Measurements from ENCODE around the gene BAIAP2. TPM values are rescaled to one million over a fixed set of nuclear protein-coding genes. Genes with fewer than 3 reads are reported as not detected.

Gene BAIAP2
- total RNA-seq, 1 experiment from 2014 or later: 57.7 TPM

- POLR2A ChIA-PET: no interaction called here
These were observed 67.9 kb downstream of the BAIAP2 start for GRCh38 chr17:81102869-81103268.

GRCh38 chr17:81103379-81103778 lies 68.4 kb downstream of the BAIAP2 start:
- no peaks in the 10 kb centered on the region for H3K27me3 ChIP-seq (replicated peaks; ENCODE audit: control insufficient read depth, insufficient read depth, low read length)
- H3K9me3 Mint-ChIP-seq (ENCODE audit: unreplicated experiment): no peaks in the 10 kb centered on the region
- no TSS peak for BruUV-seq (replicated peaks)

More at GRCh38 chr17:81102869-81103268, 67.9 kb downstream of the BAIAP2 start:
- CTCF ChIA-PET: interaction anchor here (0.9 kb wide), 1 partner anchor 15 kb away, joined by 3 read pairs; no protein-coding TSS in a partner anchor
- H3K27ac Mint-ChIP-seq (ENCODE audit: unreplicated experiment): no peak overlapping the region
- H3K4me1 Mint-ChIP-seq (ENCODE audit: low read depth, unreplicated experiment): no peaks in the 10 kb centered on the region
- no peaks in the 10 kb centered on the region for H3K9me3 Mint-ChIP-seq (ENCODE audit: unreplicated experiment)
- no peaks in the 10 kb centered on the region for H3K9me3 ChIP-seq
- intact Hi-C loops (cut with micrococcal nuclease; ENCODE audit: unreplicated experiment): loop anchor here (5.0 kb wide), 1 partner anchor 81 kb away; no protein-coding TSS in a partner anchor
- BruUV-seq (replicated peaks): no TSS peak
- H3K36me3 ChIP-seq (ENCODE audit: control insufficient read depth, insufficient read depth, low read length): 0 out of 2 replicates have a peak, but pooled peaks cover 1% of the 10 kb centered on the region
- no peaks in the 10 kb centered on the region for H3K27me3 Mint-ChIP-seq (ENCODE audit: insufficient read depth, unreplicated experiment)
- no peak overlapping the region for H3K4me3 Mint-ChIP-seq (ENCODE audit: unreplicated experiment)
- H3K36me3 Mint-ChIP-seq (ENCODE audit: insufficient read depth, unreplicated experiment): peaks cover 29% of the 10 kb centered on the region
- H3K27me3 ChIP-seq (replicated peaks; ENCODE audit: control insufficient read depth, insufficient read depth, low read length): no peaks in the 10 kb centered on the region
- no peaks in the 10 kb centered on the region for H3K4me1 ChIP-seq
- H3K4me3 ChIP-seq (ENCODE audit: low read depth, low read length): no peak overlapping the region
- no peak for TF ChIP-seq CTCF (IDR thresholded peaks at IDR 0.05; ENCODE audit: insufficient read depth in 1 of 2, low read depth in 1 of 2, low read length in 1 of 2, severe bottlenecking in 1 of 2, unreplicated experiment in 1 of 2)
- DNase-seq: no peak

GRCh38 chr17:81106716-81107115 lies 71.8 kb downstream of the BAIAP2 start:
- Mint-ChIP-seq H3K27ac (ENCODE audit: unreplicated experiment) (no peak overlapping the region), H3K4me1 (ENCODE audit: low read depth, unreplicated experiment) (no peaks in the 10 kb centered on the region), H3K27me3 (ENCODE audit: insufficient read depth, unreplicated experiment) (no peaks in the 10 kb centered on the region), H3K36me3 (ENCODE audit: insufficient read depth, unreplicated experiment) (peaks cover 28% of the 10 kb centered on the region), H3K9me3 (ENCODE audit: unreplicated experiment) (no peaks in the 10 kb centered on the region), H3K4me3 (ENCODE audit: unreplicated experiment) (no peak overlapping the region)
- H3K4me3 ChIP-seq (ENCODE audit: low read depth, low read length): no peak overlapping the region
- H3K36me3 ChIP-seq (ENCODE audit: control insufficient read depth, insufficient read depth, low read length): no peaks in the 10 kb centered on the region
- H3K4me1 ChIP-seq: no peaks in the 10 kb centered on the region
- H3K27me3 ChIP-seq (replicated peaks; ENCODE audit: control insufficient read depth, insufficient read depth, low read length): no peaks in the 10 kb centered on the region
- DNase-seq: no peak
- no peaks in the 10 kb centered on the region for H3K9me3 ChIP-seq
- intact Hi-C loops (cut with micrococcal nuclease; ENCODE audit: unreplicated experiment): no loop called here
- POLR2A ChIA-PET: no interaction called here
- TF ChIP-seq CTCF (IDR thresholded peaks at IDR 0.05; ENCODE audit: insufficient read depth in 1 of 2, low read depth in 1 of 2, low read length in 1 of 2, severe bottlenecking in 1 of 2, unreplicated experiment in 1 of 2): no peak
- BruUV-seq (replicated peaks): no TSS peak
- CTCF ChIA-PET: no interaction called here

More at GRCh38 chr17:81103379-81103778, 68.4 kb downstream of the BAIAP2 start:
- Histone ChIP-seq H3K4me1 (no peaks in the 10 kb centered on the region), H3K4me3 (ENCODE audit: low read depth, low read length) (no peak overlapping the region), H3K36me3 (ENCODE audit: control insufficient read depth, insufficient read depth, low read length) (0 out of 2 replicates have a peak, but pooled peaks cover 1% of the 10 kb centered on the region), H3K9me3 (no peaks in the 10 kb centered on the region)
- Mint-ChIP-seq H3K36me3 (ENCODE audit: insufficient read depth, unreplicated experiment) (peaks cover 29% of the 10 kb centered on the region), H3K27me3 (ENCODE audit: insufficient read depth, unreplicated experiment) (no peaks in the 10 kb centered on the region), H3K4me3 (ENCODE audit: unreplicated experiment) (no peak overlapping the region), H3K27ac (ENCODE audit: unreplicated experiment) (no peak overlapping the region), H3K4me1 (ENCODE audit: low read depth, unreplicated experiment) (no peaks in the 10 kb centered on the region)
- DNase-seq: no peak
- ChIA-PET POLR2A (no interaction called here), CTCF (interaction anchor here (1.0 kb wide), 1 partner anchor 80 kb away, joined by 3 read pairs; no protein-coding TSS in a partner anchor)
- TF ChIP-seq CTCF (IDR thresholded peaks at IDR 0.05; ENCODE audit: insufficient read depth in 1 of 2, low read depth in 1 of 2, low read length in 1 of 2, severe bottlenecking in 1 of 2, unreplicated experiment in 1 of 2): no peak
- intact Hi-C loops (cut with micrococcal nuclease; ENCODE audit: unreplicated experiment): loop anchor here (5.0 kb wide), 1 partner anchor 81 kb away; no protein-coding TSS in a partner anchor

All from Caco-2 (cell line).